ENCODE data around the gene RAB23. TPM values are rescaled to one million over a fixed set of nuclear protein-coding genes. Genes with fewer than 3 reads are reported as not detected.

RAB23 gene
- total RNA-seq, 2 donors from 2014 or later = 20.4 to 22.3 TPM

GRCh38 chr6:57143690-57144089 is 78.4 kb downstream of the RAB23 start:
- no peaks in the 10 kb centered on the region for H3K4me1 ChIP-seq (replicated peaks)
- WGBS = 95% methylated on average over 1 of the region's 1 CpG
- H3K4me3 ChIP-seq = no peak overlapping the region
- DNase-seq (ENCODE audit: low spot score) = no peak
- H3K27ac ChIP-seq = no peak overlapping the region
- no peaks in the 10 kb centered on the region for H3K9me3 ChIP-seq
- no peaks in the 10 kb centered on the region for H3K36me3 ChIP-seq
- H3K27me3 ChIP-seq (replicated peaks; ENCODE audit: insufficient read depth) = no peaks in the 10 kb centered on the region
- intact Hi-C loops (cut with DNase I) = no loop called here
- no peak for TF ChIP-seq CTCF (IDR thresholded peaks at IDR 0.05)
- no peak for TF ChIP-seq POLR2A (IDR thresholded peaks at IDR 0.05)
- no peak for TF ChIP-seq POLR2AphosphoS5 (IDR thresholded peaks at IDR 0.05)

- Histone ChIP-seq H3K9me3 (no peaks in the 10 kb centered on the region), H3K4me1 (replicated peaks) (no peaks in the 10 kb centered on the region), H3K36me3 (no peaks in the 10 kb centered on the region), H3K4me3 (no peak overlapping the region), H3K27me3 (replicated peaks; ENCODE audit: insufficient read depth) (no peaks in the 10 kb centered on the region), H3K27ac (no peak overlapping the region)
- WGBS = 21% methylated on average over 1 of the region's 1 CpG
- intact Hi-C loops (cut with DNase I) = no loop called here
- no peak for TF ChIP-seq POLR2A (IDR thresholded peaks at IDR 0.05)
- no peak for TF ChIP-seq POLR2AphosphoS5 (IDR thresholded peaks at IDR 0.05)
- TF ChIP-seq CTCF (IDR thresholded peaks at IDR 0.05) = no peak
- no peak for DNase-seq (ENCODE audit: low spot score)
These were observed 80.0 kb downstream of the RAB23 start for GRCh38 chr6:57142178-57142525.

- no peak for DNase-seq (ENCODE audit: low spot score)
- Histone ChIP-seq H3K9me3 (no peaks in the 10 kb centered on the region), H3K27me3 (replicated peaks; ENCODE audit: insufficient read depth) (no peaks in the 10 kb centered on the region), H3K4me3 (no peak overlapping the region), H3K4me1 (replicated peaks) (no peaks in the 10 kb centered on the region), H3K36me3 (no peaks in the 10 kb centered on the region), H3K27ac (no peak overlapping the region)
- intact Hi-C loops (cut with DNase I) = no loop called here
- TF ChIP-seq POLR2AphosphoS5 (IDR thresholded peaks at IDR 0.05) = no peak
- WGBS = 34% methylated on average over 4 of the region's 4 CpGs
These were observed 80.5 kb downstream of the RAB23 start for GRCh38 chr6:57141451-57142177.

GRCh38 chr6:57138026-57138425 is 84.1 kb downstream of the RAB23 start:
- H3K27me3 ChIP-seq (replicated peaks; ENCODE audit: insufficient read depth) = no peaks in the 10 kb centered on the region
- intact Hi-C loops (cut with DNase I) = no loop called here
- DNase-seq (ENCODE audit: low spot score) = no peak
- no peak overlapping the region for H3K27ac ChIP-seq
- no peak for TF ChIP-seq CTCF (IDR thresholded peaks at IDR 0.05)
- no peak for TF ChIP-seq POLR2AphosphoS5 (IDR thresholded peaks at IDR 0.05)
- no peak for TF ChIP-seq POLR2A (IDR thresholded peaks at IDR 0.05)
- H3K4me3 ChIP-seq = no peak overlapping the region
- WGBS = 94% methylated on average over 11 of the region's 11 CpGs
- no peaks in the 10 kb centered on the region for H3K4me1 ChIP-seq (replicated peaks)
- no peaks in the 10 kb centered on the region for H3K9me3 ChIP-seq
- H3K36me3 ChIP-seq = no peaks in the 10 kb centered on the region

- DNase-seq (ENCODE audit: low spot score) = no peak
- no peaks in the 10 kb centered on the region for H3K36me3 ChIP-seq
- H3K4me3 ChIP-seq = no peak overlapping the region
- H3K4me1 ChIP-seq (replicated peaks) = no peaks in the 10 kb centered on the region
- no peak for TF ChIP-seq CTCF (IDR thresholded peaks at IDR 0.05)
- no peak for TF ChIP-seq POLR2AphosphoS5 (IDR thresholded peaks at IDR 0.05)
- TF ChIP-seq POLR2A (IDR thresholded peaks at IDR 0.05) = no peak
- intact Hi-C loops (cut with DNase I) = no loop called here
- no peaks in the 10 kb centered on the region for H3K9me3 ChIP-seq
- H3K27ac ChIP-seq = no peak overlapping the region
- H3K27me3 ChIP-seq (replicated peaks; ENCODE audit: insufficient read depth) = no peaks in the 10 kb centered on the region
- 100% methylated on average over 2 of the region's 2 CpGs for WGBS
These were observed 84.8 kb downstream of the RAB23 start for GRCh38 chr6:57137350-57137749.

Other genes with a start within 250 kb of the RAB23 start
- gene KIAA1586, start 175.6 kb downstream of the RAB23 start, total RNA-seq = 1 to 10 TPM; 7.8 to 9.2 TPM
- 10 to 100 TPM; 32.3 to 68.6 TPM for gene ZNF451, start 132.1 kb downstream of the RAB23 start, total RNA-seq
- 1 to 10 TPM; 5.4 to 6.8 TPM for gene BAG2, start 50.0 kb downstream of the RAB23 start, total RNA-seq
- gene PRIM2, start 95.3 kb upstream of the RAB23 start, total RNA-seq = 10 to 100 TPM; 18.5 to 28.9 TPM